Amniotic stem cell (primary cell): ENCODE results near the gene NDRG3.
"Not testable (repeated sequence)": the region's sequence is repeated elsewhere in the genome, so short reads cannot be mapped to it uniquely, and the experiment has no call there.

Source experiments
- DNase-seq: peaks from one replicate; lab custom pipeline; 2025; lab: John Stamatoyannopoulos, UW

The NDRG3 gene

GRCh38 chr20:36687850-36688249 lies 58.0 kb downstream of the NDRG3 start:
- no peak for DNase-seq

DNA sequence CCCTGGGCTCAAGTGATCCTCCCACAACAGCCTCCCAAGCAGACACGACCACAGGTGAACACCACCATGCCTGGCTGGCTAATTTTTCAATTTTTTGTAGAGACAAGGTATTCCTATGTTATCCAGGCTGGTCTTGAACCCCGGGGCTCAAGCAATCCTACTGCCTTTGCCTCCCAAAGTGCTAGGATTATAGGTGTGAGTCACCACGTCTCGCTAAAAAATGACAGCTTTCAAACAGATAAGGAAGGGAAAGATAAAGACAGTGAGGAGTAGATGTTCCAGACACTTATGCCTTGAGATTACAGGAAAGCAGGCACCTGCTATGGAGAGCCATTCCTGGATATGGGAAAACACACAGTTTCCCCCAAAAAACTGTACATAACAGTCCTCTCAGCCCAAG lies 58.9 kb downstream of the NDRG3 start:
- DNase-seq = no peak

GRCh38 chr20:36686504-36686903 lies 59.4 kb downstream of the NDRG3 start:
- DNase-seq = no peak

- DNase-seq = no peak
These were observed 61.1 kb downstream of the NDRG3 start for GRCh38 chr20:36684747-36685146.

DNA sequence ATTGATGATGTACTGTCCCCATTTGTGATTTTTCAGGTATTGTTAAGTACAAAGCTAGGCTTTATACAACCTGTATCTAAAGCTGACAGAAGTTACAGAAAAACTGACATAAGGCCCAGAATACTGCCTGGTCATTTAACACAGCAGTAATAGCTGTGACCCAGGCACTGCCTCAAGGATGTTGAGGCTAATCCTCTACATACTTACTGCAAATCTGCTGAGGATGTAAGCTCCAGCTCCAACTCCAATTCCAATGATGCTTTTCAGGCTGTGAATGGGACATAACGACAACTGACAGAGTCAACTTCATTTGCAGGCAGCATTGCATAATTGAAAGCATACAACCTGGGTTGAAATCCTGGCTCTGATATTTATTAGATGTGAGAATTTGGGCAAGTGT lies 63.6 kb downstream of the NDRG3 start:
- DNase-seq = no peak

DNA sequence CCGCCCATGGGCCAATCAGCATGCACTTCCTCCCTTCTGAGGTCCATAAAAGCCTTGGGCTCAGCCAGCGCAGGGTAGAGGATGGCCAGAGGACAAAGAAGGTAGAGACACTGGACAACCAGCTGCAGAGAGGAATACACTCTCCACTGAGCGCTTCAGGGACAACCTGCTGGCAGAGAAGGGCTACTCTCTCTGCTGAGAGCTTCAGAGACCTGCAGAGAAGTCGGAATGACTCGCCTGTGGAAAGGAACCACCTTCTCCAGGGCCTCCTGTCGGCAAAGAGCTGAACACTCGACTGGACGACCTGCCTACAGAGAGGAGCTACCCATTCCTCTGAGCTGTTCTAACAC lies 68.5 kb downstream of the NDRG3 start:
- no peak for DNase-seq

DNA sequence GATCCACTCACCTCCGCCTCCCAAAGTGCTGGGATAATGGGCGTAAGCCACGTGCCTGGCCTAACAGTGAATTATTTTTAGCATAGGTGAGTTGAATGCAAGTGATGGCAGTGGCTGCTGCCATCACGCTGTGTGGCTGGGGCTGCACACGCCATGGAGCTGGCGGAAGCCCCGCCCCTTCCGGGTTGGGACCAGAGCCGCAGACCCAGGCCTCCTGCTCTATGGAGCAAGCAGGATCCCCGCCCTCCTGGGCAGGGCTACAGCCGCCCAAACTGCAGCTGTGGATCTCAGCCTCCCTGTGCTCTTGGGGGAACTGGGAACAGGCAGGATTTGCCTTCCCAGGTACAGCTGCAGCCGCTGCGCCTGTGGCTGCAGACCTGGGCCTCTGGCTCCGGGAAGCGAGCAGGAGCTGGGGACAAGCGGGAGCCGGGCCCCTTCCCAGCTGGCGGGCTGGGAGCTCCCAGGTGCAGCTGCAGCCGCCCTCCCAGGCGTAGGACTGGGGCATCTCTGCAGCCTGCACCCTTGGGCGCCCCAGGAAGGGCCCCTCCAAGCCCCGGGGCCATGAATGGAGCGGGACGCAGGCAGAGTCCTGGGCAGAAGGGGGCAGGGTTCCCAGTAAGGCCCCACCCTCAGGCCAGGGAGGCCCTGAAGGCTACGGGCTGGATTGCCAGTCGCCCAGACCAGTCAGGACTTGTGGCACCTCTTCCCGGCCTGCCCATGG lies 69.0 kb downstream of the NDRG3 start:
- no peak for DNase-seq

DNA sequence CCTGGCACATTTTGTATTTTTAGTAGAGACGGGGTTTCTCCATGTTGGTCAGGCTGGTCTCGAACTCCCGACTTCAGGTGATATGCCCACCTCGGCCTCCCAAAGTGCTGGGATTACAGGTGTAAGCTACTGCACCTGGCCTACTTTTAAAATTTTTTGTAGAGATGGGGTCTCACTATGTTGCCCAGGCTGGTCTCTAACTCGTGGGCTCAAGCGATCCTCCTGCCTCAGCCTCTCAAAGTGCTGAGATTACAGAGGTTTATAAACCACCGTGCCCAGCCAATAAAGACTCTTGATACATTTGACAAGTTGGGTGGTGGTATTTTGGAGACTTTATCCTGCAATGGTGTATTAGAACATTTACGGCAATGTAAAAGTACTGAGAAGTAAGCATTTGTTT lies 70.3 kb downstream of the NDRG3 start:
- not testable (repeated sequence) for DNase-seq

DNA sequence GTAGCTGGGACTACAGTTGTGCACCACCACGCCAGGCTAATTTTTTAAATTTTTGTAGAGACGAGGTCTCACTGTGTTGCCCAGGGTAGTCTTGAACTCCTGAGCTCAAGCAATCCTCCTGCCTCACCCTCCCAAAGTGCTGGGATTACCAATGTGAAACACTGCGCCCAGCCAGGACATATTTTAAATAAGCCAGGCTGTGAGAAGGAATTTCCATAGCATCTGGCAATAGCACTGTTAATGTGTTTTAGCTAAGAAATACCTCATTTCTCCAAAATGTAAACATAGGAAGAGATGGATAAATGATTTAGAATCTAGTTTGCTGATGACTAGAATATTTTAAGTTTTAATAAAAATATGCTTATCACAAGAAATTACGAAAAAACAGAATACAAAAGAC lies 72.9 kb downstream of the NDRG3 start:
- DNase-seq = no peak

DNA sequence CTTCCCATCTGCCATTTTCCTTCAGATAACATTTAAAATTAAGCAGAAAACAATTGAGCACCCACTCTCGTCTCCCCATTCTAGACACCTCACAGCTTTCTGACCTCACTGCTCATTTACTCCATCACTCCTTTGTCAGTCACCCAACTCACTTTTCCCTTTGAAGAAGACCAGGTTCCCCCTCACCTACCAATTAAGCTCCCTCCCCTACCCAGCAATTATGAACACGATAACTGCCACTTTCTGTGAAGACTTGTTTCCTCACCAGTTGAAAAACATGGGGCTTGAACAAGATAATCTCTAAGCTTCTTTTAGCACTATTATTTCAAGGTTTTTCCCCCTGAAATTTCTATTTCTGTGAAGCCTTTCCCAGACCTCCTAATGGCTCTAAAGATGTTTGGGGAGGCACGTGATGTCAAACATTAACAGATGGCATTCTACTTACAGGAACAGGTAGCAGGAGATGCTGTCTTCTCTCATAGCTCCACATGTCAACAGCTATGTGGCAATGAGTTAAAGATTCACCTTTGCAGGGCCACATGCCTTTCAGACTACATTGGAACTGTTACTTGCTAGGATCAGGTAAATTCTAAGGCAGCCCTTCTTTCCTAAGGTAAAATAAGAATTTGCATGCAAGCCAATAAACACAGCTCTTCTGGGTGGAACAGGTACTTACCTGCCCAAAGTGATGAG lies 75.1 kb downstream of the NDRG3 start:
- no peak for DNase-seq

- no peak for DNase-seq
These were observed 79.6 kb downstream of the NDRG3 start for GRCh38 chr20:36666181-36666740.

GRCh38 chr20:36663031-36663430 lies 82.9 kb downstream of the NDRG3 start:
- DNase-seq = no peak

- DNase-seq = no peak
These were observed 87.6 kb downstream of the NDRG3 start for GRCh38 chr20:36658300-36658699.

DNA sequence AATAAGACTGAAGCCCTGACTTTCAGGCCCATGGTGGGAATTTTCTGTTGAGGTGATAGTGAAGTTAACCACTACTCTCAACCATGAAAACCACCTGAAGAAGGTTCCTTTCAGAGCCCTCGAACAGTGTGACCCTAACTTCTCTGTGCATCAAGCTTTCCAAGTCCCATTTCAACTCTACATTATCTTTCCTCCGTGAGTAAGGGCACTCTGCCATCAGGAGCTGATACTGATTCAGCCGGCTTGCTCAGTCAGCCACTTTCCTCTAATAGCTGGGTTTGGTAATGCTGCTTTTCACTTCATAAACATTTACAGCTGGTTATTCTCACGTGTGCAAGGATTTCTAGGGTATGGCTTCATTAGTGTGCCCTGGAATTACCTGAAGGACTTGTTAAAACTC lies 89.2 kb downstream of the NDRG3 start:
- no peak for DNase-seq

DNA sequence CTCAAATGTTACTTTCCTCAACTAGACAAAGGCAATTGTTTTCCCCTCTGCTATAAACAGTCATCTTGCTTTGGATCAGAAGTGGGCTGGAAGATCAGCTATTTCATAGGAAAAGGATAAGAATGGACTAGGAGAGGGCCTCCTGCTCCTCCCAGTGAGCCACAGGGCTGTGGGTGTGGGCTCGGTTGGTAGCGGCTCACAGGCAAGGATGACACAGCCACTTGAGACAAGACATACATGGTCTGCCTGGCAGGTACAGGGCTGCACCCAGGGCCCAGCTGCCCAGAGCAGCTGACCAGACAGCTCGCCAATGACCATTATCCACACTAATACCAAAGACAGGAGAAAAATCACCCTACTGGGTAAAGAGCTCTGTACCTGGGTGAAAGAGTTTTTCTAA lies 90.9 kb downstream of the NDRG3 start:
- DNase-seq = no peak

- DNase-seq = no peak
These were observed 91.4 kb downstream of the NDRG3 start for GRCh38 chr20:36654506-36654905.

GRCh38 chr20:36653456-36653855 lies 92.4 kb downstream of the NDRG3 start:
- no peak for DNase-seq

DNA sequence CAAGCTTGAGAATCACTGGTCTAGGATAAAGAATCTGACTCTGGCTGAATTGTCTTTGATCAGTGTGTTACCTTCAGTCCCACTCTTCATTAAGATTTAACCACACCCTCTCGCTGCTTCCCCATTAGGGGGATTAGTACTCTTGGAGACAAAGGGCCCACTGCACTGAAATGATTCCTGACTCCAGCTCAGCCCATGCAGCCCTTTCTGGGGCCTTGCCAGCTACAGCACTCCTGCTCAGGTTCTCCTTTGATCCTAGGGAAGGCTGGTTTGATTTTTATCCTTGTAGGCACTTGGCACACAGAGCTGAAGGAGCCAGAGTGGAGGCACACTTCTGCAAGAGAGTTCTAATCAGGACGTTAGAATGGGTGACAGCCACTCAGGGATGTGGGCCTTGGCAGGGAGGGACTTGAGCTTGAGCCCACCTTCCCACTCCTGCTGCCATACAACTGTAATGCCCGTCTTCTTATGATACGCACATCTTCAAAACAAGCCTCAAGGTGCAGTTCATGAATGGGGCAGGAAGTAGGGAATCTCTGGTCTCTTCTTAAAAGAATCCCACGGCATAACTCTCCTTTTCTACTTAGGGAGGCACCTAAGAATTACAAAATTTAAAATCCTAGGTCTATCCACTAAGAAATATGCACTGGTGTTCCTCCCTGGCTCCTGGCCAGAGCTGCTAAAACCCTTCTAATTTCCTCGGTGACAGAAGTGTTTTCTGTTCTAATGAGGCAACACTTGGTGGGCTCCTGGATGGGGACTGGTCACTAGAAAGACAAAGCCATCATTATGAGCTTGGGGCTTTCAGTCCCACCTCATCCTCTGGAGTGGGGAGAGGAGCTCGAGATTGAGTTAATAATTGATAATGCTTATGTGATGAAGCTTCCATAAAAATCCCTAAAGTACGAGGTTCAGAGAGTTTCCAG lies 98.4 kb downstream of the NDRG3 start:
- no peak for DNase-seq

GRCh38 chr20:36646678-36647077 lies 99.2 kb downstream of the NDRG3 start:
- no peak for DNase-seq

GRCh38 chr20:36645998-36646397 lies 99.9 kb downstream of the NDRG3 start, which contains the start of gene SLA2:
Gene SLA2, minus strand, starts transcription at chr20:36646196. Its CDS starts 4,861 bp downstream, at chr20:36641335.
- no peak for DNase-seq

DNA sequence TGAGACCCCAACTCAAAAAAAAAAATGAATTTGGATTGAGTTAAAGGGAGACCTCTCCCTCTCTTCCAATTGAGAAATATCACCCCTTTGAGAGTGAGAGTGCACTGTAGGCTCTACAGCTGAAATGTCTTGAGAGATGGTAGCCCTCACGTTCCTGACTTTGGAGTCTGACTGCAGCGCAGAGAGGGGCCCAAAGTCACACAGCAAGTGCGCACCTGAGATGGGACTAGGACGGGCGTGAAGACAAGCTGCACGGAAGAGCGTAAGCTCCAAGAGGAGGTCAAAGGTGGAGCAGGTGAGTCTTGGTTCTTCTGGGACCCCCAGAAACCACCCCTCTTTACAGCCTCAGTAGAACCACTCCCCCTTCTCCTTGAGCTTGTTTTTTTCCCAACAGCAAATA lies 100.5 kb downstream of the NDRG3 start:
- DNase-seq = no peak

DNA sequence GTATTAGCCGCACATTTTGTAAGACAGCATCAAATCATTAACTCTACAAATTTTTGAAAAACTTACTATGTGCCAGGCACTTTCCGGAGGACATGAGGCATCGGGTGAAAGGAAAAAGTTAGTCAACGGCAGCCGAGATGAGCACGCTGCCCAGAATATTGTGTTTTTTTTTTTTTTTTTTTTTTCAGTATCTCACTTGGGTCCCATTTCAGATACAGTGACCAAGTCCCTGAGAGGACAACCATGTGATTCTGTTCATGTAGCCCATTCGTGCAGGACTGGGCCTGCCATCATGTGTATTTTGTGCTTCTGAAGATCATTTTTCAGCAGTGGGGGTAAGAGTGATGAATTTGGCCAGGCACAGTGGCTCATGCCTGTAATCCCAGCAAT lies 101.2 kb downstream of the NDRG3 start:
- DNase-seq = no peak
